T-cell (primary cell): Measurements from ENCODE around the gene MIF4GD. TPM values are rescaled to one million over a fixed set of nuclear protein-coding genes. Genes with fewer than 3 reads are reported as not detected.
A peak's percentile ranks its signal among the peaks of the same experiment; 100 is the strongest.

Experiments used
- ATAC-seq, 4 experiments: fragments of 200-7000 bp in 3 of 4; fragments of 150-1000 bp in 1 of 4; cut with Tn5 transposase; replicated peaks in 1 of 4; 1 replicate in 3 of 4; 2 replicates in 1 of 4; pipeline ENCODE4 v1.10.0; 2021; ENCODE audit warnings: moderate library complexity in 3 of 4, mild to moderate bottlenecking in 2 of 4, moderate number of reproducible peaks in 1 of 4
- CTCF ChIA-PET, 2 donors: fragments of 300-600 bp; sonication (Branson Sonifier 250); formaldehyde crosslinking; loops; one replicate each; lab custom pipeline; 2022; ENCODE audit warnings: antibody characterized with exemption in 2 of 2; lab: Charles Lee
- POLR2A ChIA-PET, 2 donors: fragments of 300-600 bp; sonication (Branson Sonifier 250); formaldehyde crosslinking; loops; one replicate each; lab custom pipeline; 2022; ENCODE audit warnings: antibody characterized with exemption in 2 of 2; lab: Charles Lee
- DNase-seq, 35 experiments: peaks; one replicate each; pipeline versions ENCODE4 v3.0.0 to v3.0.0-alpha.2; 2013 to 2023
- H3K27ac ChIP-seq: one replicate; pipeline ENCODE4 v1.5.1; 2013; ENCODE audit warnings: low read length
- H3K27me3 ChIP-seq, 2 experiments: replicated peaks in 1 of 2; 1 replicate in 1 of 2; 2 replicates in 1 of 2; pipeline versions ENCODE4 v1.6.1 to v1.7.0; 2013; ENCODE audit warnings: low read length in 1 of 2, mixed read lengths in 1 of 2; ENCODE audit not compliant: control insufficient read depth in 2 of 2, insufficient read depth in 2 of 2; ENCODE audit errors: extremely low read depth in 1 of 2
- H3K36me3 ChIP-seq, 2 donors: 1 replicate in 1 of 2; 2 replicates in 1 of 2; pipeline versions ENCODE4 v1.6.1 to v1.7.0; 2013; ENCODE audit warnings: low read length in 1 of 2; ENCODE audit not compliant: control insufficient read depth in 2 of 2, insufficient read depth in 1 of 2; ENCODE audit errors: extremely low read depth in 1 of 2
- H3K4me1 ChIP-seq, 2 experiments: 1 replicate in 1 of 2; 2 replicates in 1 of 2; pipeline versions ENCODE4 v1.6.1 to v1.7.0; 2013; ENCODE audit warnings: low read length in 2 of 2, mixed read lengths in 1 of 2; ENCODE audit not compliant: insufficient read depth in 2 of 2, control insufficient read depth in 1 of 2; ENCODE audit errors: extremely low read depth in 1 of 2
- H3K4me3 ChIP-seq, 2 donors: 1 replicate in 1 of 2; 2 replicates in 1 of 2; pipeline versions ENCODE4 v1.5.1 to v1.7.0; 2013; ENCODE audit warnings: mild to moderate bottlenecking in 2 of 2, low read length in 1 of 2, moderate library complexity in 1 of 2; ENCODE audit not compliant: control insufficient read depth in 1 of 2; ENCODE audit errors: extremely low read depth in 1 of 2
- H3K9me3 ChIP-seq: 2 replicates; pipeline ENCODE4 v1.7.0; 2013
- H3K27ac Mint-ChIP-seq, 2 donors: one replicate each; pipeline ENCODE4 v1.8.0; 2020 to 2021; ENCODE audit warnings: mild to moderate bottlenecking in 2 of 2, mixed read lengths in 2 of 2
- H3K27me3 Mint-ChIP-seq, 2 donors: one replicate each; pipeline ENCODE4 v1.8.0; 2021 to 2022; ENCODE audit warnings: mixed read lengths in 2 of 2
- H3K36me3 Mint-ChIP-seq: one replicate; pipeline ENCODE4 v1.8.0; 2021; ENCODE audit warnings: mixed read lengths
- H3K4me1 Mint-ChIP-seq, 3 donors: one replicate each; pipeline ENCODE4 v1.8.0; 2020 to 2022; ENCODE audit warnings: mixed read lengths in 3 of 3, mild to moderate bottlenecking in 1 of 3
- H3K4me3 Mint-ChIP-seq, 3 donors: one replicate each; pipeline ENCODE4 v1.8.0; 2020 to 2022; ENCODE audit warnings: mild to moderate bottlenecking in 3 of 3, mixed read lengths in 3 of 3, moderate library complexity in 3 of 3
- H3K9me3 Mint-ChIP-seq, 3 donors: one replicate each; pipeline ENCODE4 v1.8.0; 2020 to 2022; ENCODE audit warnings: mixed read lengths in 3 of 3
- WGBS: methylation state at CpG from one replicate; pipeline ENCODE4 v1.1.5; 2013; ENCODE audit warnings: missing lambda C conversion rate; ENCODE audit not compliant: insufficient coverage; 5-methylcytosine and 5-hydroxymethylcytosine counted together
- total RNA-seq, 35 experiments: library from RNA in 6 of 35; stranded (reverse) in 6 of 35; fragments of 120-200 nt in 1 of 35; gene quantifications; one replicate each; pipeline versions ENCODE4 v1.2.1 to v1.2.4 and lab custom pipeline; 2013 to 2026

The MIF4GD gene
- total RNA-seq, 5 donors from 2014 or later (not counting 1 experiment from before 2014, with no cell fraction given), result 27.1 to 45.6 (median 39.2) TPM

GRCh38 chr17:75239214-75239613 lies 31.8 kb downstream of the MIF4GD start:
- H3K27me3 ChIP-seq, result no peaks in the 10 kb centered on the region
- Mint-ChIP-seq H3K27me3 (no peaks in the 10 kb centered on the region), H3K4me1 (peaks cover 21 to 38% (median 29%) of the 10 kb centered on the region in 3 donors), H3K27ac (peak overlapping the region; percentile 77 to 90), H3K4me3 (no peak overlapping the region), H3K36me3 (peaks cover 52% of the 10 kb centered on the region), H3K9me3 (no peaks in the 10 kb centered on the region)
- peaks cover 0 to 57% of the 10 kb centered on the region in 2 experiments for H3K4me1 ChIP-seq
- ATAC-seq (no peak), DNase-seq (no peak)
- H3K27ac ChIP-seq, result peak overlapping the region; percentile 18
- peaks cover 19 to 93% of the 10 kb centered on the region in 2 donors for H3K36me3 ChIP-seq
- 98% methylated on average over 7 of the region's 12 CpGs for WGBS
- no peaks in the 10 kb centered on the region for H3K9me3 ChIP-seq
- no peak overlapping the region for H3K4me3 ChIP-seq
- ChIA-PET CTCF (interaction anchor here (0.8 to 1.2 kb wide), 3 partner anchors 21 to 125 kb away, joined by 3 to 4 read pairs (median 3); no protein-coding TSS in a partner anchor), POLR2A (no interaction called here)

GRCh38 chr17:75238684-75239191 lies 32.3 kb downstream of the MIF4GD start:
- DNase-seq (peak in 34 of 35 experiments; percentile 22 to 77 (median 51)), ATAC-seq (peak; percentile 61 to 74 (median 72))
- Histone ChIP-seq H3K4me3 (peak overlapping the region in 1 of 2 donors; percentile 16), H3K4me1 (peaks cover 0 to 52% of the 10 kb centered on the region in 2 experiments), H3K36me3 (peaks cover 19 to 88% of the 10 kb centered on the region in 2 donors), H3K27ac (peak overlapping the region; percentile 18), H3K9me3 (no peaks in the 10 kb centered on the region), H3K27me3 (no peaks in the 10 kb centered on the region)
- Mint-ChIP-seq H3K27ac (peak overlapping the region; percentile 77 to 90), H3K27me3 (no peaks in the 10 kb centered on the region), H3K4me1 (peaks cover 19 to 34% (median 26%) of the 10 kb centered on the region in 3 donors), H3K36me3 (peaks cover 49% of the 10 kb centered on the region), H3K9me3 (no peaks in the 10 kb centered on the region), H3K4me3 (peak overlapping the region; percentile 14 to 73 (median 36))
- CTCF ChIA-PET, result interaction anchor here in 1 of 2 donors (0.8 to 1.2 kb wide), 2 partner anchors 21 to 124 kb away, joined by 3 to 4 read pairs; no protein-coding TSS in a partner anchor
- 44% methylated on average over 13 of the region's 13 CpGs for WGBS
- POLR2A ChIA-PET, result no interaction called here

GRCh38 chr17:75238020-75238580 lies 32.9 kb downstream of the MIF4GD start:
- peaks cover 45% of the 10 kb centered on the region for H3K36me3 Mint-ChIP-seq
- POLR2A ChIA-PET, result no interaction called here
- Histone ChIP-seq H3K27ac (no peak overlapping the region), H3K36me3 (peaks cover 15 to 84% of the 10 kb centered on the region in 2 donors), H3K9me3 (no peaks in the 10 kb centered on the region), H3K27me3 (no peaks in the 10 kb centered on the region), H3K4me1 (peaks cover 0 to 46% of the 10 kb centered on the region in 2 experiments), H3K4me3 (no peak overlapping the region)
- no peaks in the 10 kb centered on the region for H3K27me3 Mint-ChIP-seq
- ATAC-seq (no peak), DNase-seq (no peak)
- H3K9me3 Mint-ChIP-seq, result no peaks in the 10 kb centered on the region
- no peak overlapping the region for H3K27ac Mint-ChIP-seq
- peaks cover 19 to 27% (median 21%) of the 10 kb centered on the region in 3 donors for H3K4me1 Mint-ChIP-seq
- no peak overlapping the region for H3K4me3 Mint-ChIP-seq
- CTCF ChIA-PET, result no interaction called here
- 91% methylated on average over 10 of the region's 11 CpGs for WGBS

GRCh38 chr17:75237100-75238014 lies 33.7 kb downstream of the MIF4GD start:
- ATAC-seq (no peak), DNase-seq (no peak)
- ChIA-PET POLR2A (no interaction called here), CTCF (no interaction called here)
- Histone ChIP-seq H3K4me3 (no peak overlapping the region), H3K27ac (no peak overlapping the region), H3K27me3 (no peaks in the 10 kb centered on the region), H3K4me1 (peaks cover 0 to 38% of the 10 kb centered on the region in 2 experiments), H3K36me3 (peaks cover 21 to 86% of the 10 kb centered on the region in 2 donors), H3K9me3 (no peaks in the 10 kb centered on the region)
- no peaks in the 10 kb centered on the region for H3K9me3 Mint-ChIP-seq
- peaks cover 50% of the 10 kb centered on the region for H3K36me3 Mint-ChIP-seq
- peaks cover 15 to 20% (median 17%) of the 10 kb centered on the region in 3 donors for H3K4me1 Mint-ChIP-seq
- 85% methylated on average over 2 of the region's 12 CpGs for WGBS
- H3K4me3 Mint-ChIP-seq, result no peak overlapping the region
- no peaks in the 10 kb centered on the region for H3K27me3 Mint-ChIP-seq
- peak overlapping the region in 1 of 2 donors; percentile 12 for H3K27ac Mint-ChIP-seq

GRCh38 chr17:75232786-75233185 lies 38.2 kb downstream of the MIF4GD start:
- peaks cover 52% of the 10 kb centered on the region for H3K36me3 Mint-ChIP-seq
- H3K27ac Mint-ChIP-seq, result peak overlapping the region in 1 of 2 donors; percentile 39

More at GRCh38 chr17:75232786-75233185, 38.2 kb downstream of the MIF4GD start:
- Histone ChIP-seq H3K27ac (no peak overlapping the region), H3K4me1 (no peaks in the 10 kb centered on the region), H3K9me3 (no peaks in the 10 kb centered on the region), H3K4me3 (no peak overlapping the region), H3K36me3 (peaks cover 21 to 77% of the 10 kb centered on the region in 2 donors), H3K27me3 (no peaks in the 10 kb centered on the region)
- ChIA-PET CTCF (interaction anchor here in 1 of 2 donors (0.5 kb wide), 1 partner anchor 96 kb away, joined by 3 read pairs; no protein-coding TSS in a partner anchor), POLR2A (interaction anchor here in 1 of 2 donors (0.5 kb wide), 1 partner anchor 30 kb away, joined by 8 read pairs; no protein-coding TSS in a partner anchor)
- no peaks in the 10 kb centered on the region for H3K27me3 Mint-ChIP-seq
- no peak overlapping the region for H3K4me3 Mint-ChIP-seq
- H3K9me3 Mint-ChIP-seq, result no peaks in the 10 kb centered on the region
- DNase-seq (no peak), ATAC-seq (no peak)
- no peaks in the 10 kb centered on the region for H3K4me1 Mint-ChIP-seq
- WGBS, result 96% methylated on average over 7 of the region's 13 CpGs
